Right lobe of liver (tissue), 4 donors: ENCODE measurements around the gene PHB1.

Experiments
- CTCF ChIP-seq, 4 donors: fragments of 200-600 bp in 3 of 4; fragments of 450-650 bp in 1 of 4; IDR thresholded peaks; one replicate each; pipeline versions ENCODE4 v1.5.1 to v1.8.0; 2016 to 2022; ENCODE audit warnings: antibody characterized with exemption in 4 of 4, mild to moderate bottlenecking in 2 of 4
- POLR2A ChIP-seq: fragments of 450-650 bp; IDR thresholded peaks from one replicate; pipeline ENCODE4 v1.6.1; 2017; ENCODE audit warnings: antibody characterized with exemption, mild to moderate bottlenecking
- donor health status: DM: no; HTN: no; CAD: no.
- donor health status: DM: no; HTN: no; CAD: no.
- donor health status: DM: no; HTN: yes; CAD: no.

GRCh38 chr17:49378311-49378710 is 36.4 kb downstream of the PHB1 start:
- TF ChIP-seq POLR2A (no peak), CTCF (IDR thresholded peaks at IDR 0.05) (no peak)
